Trophoblast cell (in vitro differentiated cells and primary cell): ENCODE results near the gene PBRM1.

ENCODE experiments used
- DNase-seq, 2 donors: peaks; one replicate each; pipeline ENCODE4 v3.0.0-alpha.2; 2016
- H2AFZ ChIP-seq: 2 replicates; pipeline ENCODE4 v1.6.1; 2013; ENCODE audit warnings: low read length, moderate library complexity, mild to moderate bottlenecking; ENCODE audit not compliant: insufficient read depth, poor library complexity
- H2AK5ac ChIP-seq: 2 replicates; pipeline ENCODE4 v1.6.1; 2013; ENCODE audit warnings: mild to moderate bottlenecking, low read length
- H2BK120ac ChIP-seq: 2 replicates; pipeline ENCODE4 v1.6.1; 2013; ENCODE audit warnings: low read length, mild to moderate bottlenecking, moderate library complexity; ENCODE audit not compliant: insufficient read depth, poor library complexity
- H2BK12ac ChIP-seq: 2 replicates; pipeline ENCODE4 v1.6.1; 2013; ENCODE audit warnings: mild to moderate bottlenecking, low read length, moderate library complexity
- H2BK5ac ChIP-seq: 2 replicates; pipeline ENCODE4 v1.6.1; 2013; ENCODE audit warnings: low read length, low read depth, moderate library complexity, mild to moderate bottlenecking; ENCODE audit not compliant: poor library complexity
- H3K14ac ChIP-seq: 2 replicates; pipeline ENCODE4 v1.6.1; 2013; ENCODE audit warnings: mild to moderate bottlenecking, low read length
- H3K18ac ChIP-seq: 2 replicates; pipeline ENCODE4 v1.6.1; 2013; ENCODE audit warnings: mild to moderate bottlenecking, low read length
- H3K23ac ChIP-seq: 2 replicates; pipeline ENCODE4 v1.6.1; 2013; ENCODE audit warnings: low read length
- H3K27ac ChIP-seq: 2 replicates; pipeline ENCODE4 v1.5.1; 2013; ENCODE audit warnings: low read depth, mild to moderate bottlenecking, inconsistent platforms, low read length, moderate library complexity
- H3K27me3 ChIP-seq: 2 replicates; pipeline ENCODE4 v1.6.1; 2013; ENCODE audit warnings: inconsistent platforms, mild to moderate bottlenecking, low read length, moderate library complexity; ENCODE audit not compliant: insufficient read depth
- H3K36me3 ChIP-seq, 2 experiments: 1 replicate in 1 of 2; 2 replicates in 1 of 2; pipeline ENCODE4 v1.6.1; 2013; ENCODE audit warnings: low read length in 2 of 2, mild to moderate bottlenecking in 2 of 2, moderate library complexity in 1 of 2; ENCODE audit not compliant: insufficient read depth in 2 of 2, control insufficient read depth in 1 of 2
- H3K4ac ChIP-seq: 2 replicates; pipeline ENCODE4 v1.6.1; 2013; ENCODE audit warnings: low read depth, mild to moderate bottlenecking, low read length, moderate library complexity
- H3K4me1 ChIP-seq, 2 experiments: 1 replicate in 1 of 2; 2 replicates in 1 of 2; pipeline ENCODE4 v1.6.1; 2013; ENCODE audit warnings: low read length in 2 of 2, mild to moderate bottlenecking in 2 of 2, moderate library complexity in 1 of 2; ENCODE audit not compliant: insufficient read depth in 2 of 2, control insufficient read depth in 1 of 2
- H3K4me2 ChIP-seq: 2 replicates; pipeline ENCODE4 v1.6.1; 2013; ENCODE audit warnings: inconsistent platforms, mild to moderate bottlenecking, low read length, moderate library complexity
- H3K4me3 ChIP-seq: 2 replicates; pipeline ENCODE4 v1.5.1; 2013; ENCODE audit warnings: mild to moderate bottlenecking, low read depth, low read length, inconsistent platforms
- H3K79me1 ChIP-seq: one replicate; pipeline ENCODE4 v1.6.1; 2013; ENCODE audit warnings: low read length
- H3K79me2 ChIP-seq: 2 replicates; pipeline ENCODE4 v1.6.1; 2013; ENCODE audit warnings: low read length, mild to moderate bottlenecking; ENCODE audit not compliant: control insufficient read depth, insufficient read depth, poor library complexity
- H3K9ac ChIP-seq: 2 replicates; pipeline ENCODE4 v1.6.1; 2013; ENCODE audit warnings: mild to moderate bottlenecking, low read length
- H3K9me3 ChIP-seq: 2 replicates; pipeline ENCODE4 v1.6.1; 2013; ENCODE audit warnings: low read depth, mild to moderate bottlenecking, control low read depth, inconsistent platforms, low read length; ENCODE audit not compliant: insufficient read depth
- H4K12ac ChIP-seq: 2 replicates; pipeline ENCODE4 v1.6.1; 2013; ENCODE audit warnings: low read depth, mild to moderate bottlenecking, low read length, moderate library complexity
- H4K8ac ChIP-seq: 2 replicates; pipeline ENCODE4 v1.6.1; 2013; ENCODE audit warnings: low read depth, mild to moderate bottlenecking, low read length, moderate library complexity
- H4K91ac ChIP-seq: one replicate; pipeline ENCODE4 v1.6.1; 2013; ENCODE audit warnings: low read depth, mild to moderate bottlenecking, low read length, moderate library complexity
- WGBS: extraction: QIAGEN DNeasy Blood & Tissue Kit; methylation state at CpG from one replicate; pipeline ENCODE4 v1.1.7; 2013; ENCODE audit warnings: missing lambda C conversion rate; ENCODE audit not compliant: insufficient read length, insufficient coverage; ENCODE audit errors: extremely low coverage; 5-methylcytosine and 5-hydroxymethylcytosine counted together

PBRM1 gene

GRCh38 chr3:52518723-52519444, 166.8 kb downstream of the PBRM1 start:
- Histone ChIP-seq H4K8ac (no peak overlapping the region), H3K4me2 (peak overlapping the region; percentile 33), H3K27ac (no peak overlapping the region), H3K9ac (no peak overlapping the region), H3K9me3 (peaks cover 8% of the 10 kb centered on the region), H2BK12ac (no peak overlapping the region), H3K14ac (no peak overlapping the region), H3K79me2 (no peaks in the 10 kb centered on the region), H2AK5ac (no peak overlapping the region), H2AFZ (no peak overlapping the region), H3K79me1 (no peaks in the 10 kb centered on the region), H4K12ac (no peak overlapping the region), H3K36me3 (peaks cover 15 to 18% of the 10 kb centered on the region in 2 experiments), H3K27me3 (no peaks in the 10 kb centered on the region), H3K4me1 (peaks cover 0 to 6% of the 10 kb centered on the region in 2 experiments), H3K4ac (no peak overlapping the region), H2BK5ac (no peak overlapping the region), H4K91ac (no peak overlapping the region), H2BK120ac (no peak overlapping the region), H3K4me3 (peak overlapping the region; percentile 15), H3K18ac (no peak overlapping the region), H3K23ac (no peak overlapping the region)
- peak; percentile 30 to 38 for DNase-seq
- no CpG with 5 or more reads among the region's 50 CpGs for WGBS

- no peaks in the 10 kb centered on the region for H3K27me3 ChIP-seq
- peaks cover 6 to 10% of the 10 kb centered on the region in 2 experiments for H3K36me3 ChIP-seq
- no peak overlapping the region for H3K27ac ChIP-seq
- H3K4me2 ChIP-seq: peak overlapping the region; percentile 33
- H3K4me3 ChIP-seq: no peak overlapping the region
- H3K9me3 ChIP-seq: peaks cover 8% of the 10 kb centered on the region
- no peak overlapping the region for H4K12ac ChIP-seq
- H3K23ac ChIP-seq: no peak overlapping the region
- H3K4me1 ChIP-seq: peaks cover 0 to 6% of the 10 kb centered on the region in 2 experiments
- H3K9ac ChIP-seq: no peak overlapping the region
- H2BK120ac ChIP-seq: no peak overlapping the region
- H2BK12ac ChIP-seq: no peak overlapping the region
- peak; percentile 22 to 53 for DNase-seq
- no peak overlapping the region for H4K91ac ChIP-seq
- H3K14ac ChIP-seq: no peak overlapping the region
- no peak overlapping the region for H3K4ac ChIP-seq
- H2AFZ ChIP-seq: no peak overlapping the region
- no CpG with 5 or more reads among the region's 25 CpGs for WGBS
- H3K18ac ChIP-seq: no peak overlapping the region
- no peak overlapping the region for H2AK5ac ChIP-seq
- H2BK5ac ChIP-seq: no peak overlapping the region
- H3K79me2 ChIP-seq: no peaks in the 10 kb centered on the region
- no peaks in the 10 kb centered on the region for H3K79me1 ChIP-seq
- no peak overlapping the region for H4K8ac ChIP-seq
These were observed 167.7 kb downstream of the PBRM1 start for GRCh38 chr3:52517796-52518722.

GRCh38 chr3:52516509-52517195, 169.1 kb downstream of the PBRM1 start:
- H3K4me3 ChIP-seq: no peak overlapping the region
- H3K27ac ChIP-seq: no peak overlapping the region
- no peak overlapping the region for H2BK12ac ChIP-seq
- peaks cover 0 to 6% of the 10 kb centered on the region in 2 experiments for H3K4me1 ChIP-seq
- peaks cover 5% of the 10 kb centered on the region for H3K9me3 ChIP-seq
- no peaks in the 10 kb centered on the region for H3K79me2 ChIP-seq
- DNase-seq: no peak
- no peak overlapping the region for H2AK5ac ChIP-seq
- H3K27me3 ChIP-seq: no peaks in the 10 kb centered on the region
- WGBS: no CpG with 5 or more reads among the region's 19 CpGs
- no peaks in the 10 kb centered on the region for H3K79me1 ChIP-seq
- no peak overlapping the region for H2AFZ ChIP-seq
- H2BK5ac ChIP-seq: no peak overlapping the region
- no peak overlapping the region for H2BK120ac ChIP-seq
- H3K14ac ChIP-seq: no peak overlapping the region
- H3K23ac ChIP-seq: no peak overlapping the region
- H3K18ac ChIP-seq: no peak overlapping the region
- no peak overlapping the region for H4K12ac ChIP-seq
- H3K4ac ChIP-seq: no peak overlapping the region
- no peak overlapping the region for H4K91ac ChIP-seq
- no peaks in the 10 kb centered on the region for H3K36me3 ChIP-seq
- no peak overlapping the region for H3K4me2 ChIP-seq
- no peak overlapping the region for H3K9ac ChIP-seq
- H4K8ac ChIP-seq: no peak overlapping the region

GRCh38 chr3:52515192-52515591, 170.5 kb downstream of the PBRM1 start:
- H3K4me3 ChIP-seq: no peak overlapping the region
- no peak overlapping the region for H3K9ac ChIP-seq
- H3K27me3 ChIP-seq: no peaks in the 10 kb centered on the region
- H4K8ac ChIP-seq: no peak overlapping the region
- no peaks in the 10 kb centered on the region for H3K79me2 ChIP-seq
- H3K9me3 ChIP-seq: peaks cover 5% of the 10 kb centered on the region
- H3K36me3 ChIP-seq: no peaks in the 10 kb centered on the region
- no peak overlapping the region for H2AFZ ChIP-seq
- no peak overlapping the region for H2BK120ac ChIP-seq
- no peak for DNase-seq
- no peak overlapping the region for H4K91ac ChIP-seq
- H3K18ac ChIP-seq: no peak overlapping the region
- no peak overlapping the region for H2BK5ac ChIP-seq
- no peak overlapping the region for H3K23ac ChIP-seq
- H2AK5ac ChIP-seq: no peak overlapping the region
- no peak overlapping the region for H3K4ac ChIP-seq
- H2BK12ac ChIP-seq: no peak overlapping the region
- H3K4me2 ChIP-seq: no peak overlapping the region
- H4K12ac ChIP-seq: no peak overlapping the region
- no peak overlapping the region for H3K27ac ChIP-seq
- H3K79me1 ChIP-seq: no peaks in the 10 kb centered on the region
- no CpG with 5 or more reads among the region's 6 CpGs for WGBS
- no peak overlapping the region for H3K14ac ChIP-seq
- peaks cover 0 to 6% of the 10 kb centered on the region in 2 experiments for H3K4me1 ChIP-seq
